Brain microvascular endothelial cell (primary cell): ENCODE results near the gene USP11.

Experiments used
- DNase-seq: peaks from one replicate; pipeline ENCODE4 v3.0.0-alpha.2; 2020
- H3K27ac ChIP-seq: fragments of 250-450 bp; sonication (Bioruptor Pico); 2 replicates; pipeline ENCODE4 v1.5.1; 2020; ENCODE audit warnings: mild to moderate bottlenecking, moderate library complexity
- H3K27me3 ChIP-seq: fragments of 250-450 bp; sonication (Bioruptor Pico); replicated peaks from 2 replicates; pipeline ENCODE4 v1.5.1; 2020; ENCODE audit warnings: mild to moderate bottlenecking
- H3K36me3 ChIP-seq: fragments of 250-450 bp; sonication (Bioruptor Pico); replicated peaks from 2 replicates; pipeline ENCODE4 v1.5.1; 2020; ENCODE audit warnings: mild to moderate bottlenecking
- H3K4me3 ChIP-seq: 2 replicates; pipeline ENCODE4 v1.5.1; 2011; ENCODE audit warnings: low read depth, mild to moderate bottlenecking, control low read depth, low read length, moderate library complexity
- CTCF ChIP-seq: IDR thresholded peaks from 2 replicates; pipeline ENCODE4 v1.5.1; 2011; ENCODE audit warnings: low read depth, mild to moderate bottlenecking, moderate library complexity, low read length, control low read depth, inconsistent platforms; ENCODE audit errors: missing control alignments
- in situ Hi-C: cut with HindIII; loops from 2 replicates; pipeline ENCODE4 v1.10.0; 2017; ENCODE audit warnings: low sequenced_read_pairs, low pct_ligation_motif_present

Gene USP11

GRCh38 chrX:47266643-47267042 is 33.8 kb downstream of the USP11 start:
- no peak for DNase-seq
- Histone ChIP-seq H3K27ac (no peak overlapping the region), H3K27me3 (no peaks in the 10 kb centered on the region), H3K4me3 (no peak overlapping the region), H3K36me3 (no peaks in the 10 kb centered on the region)
- in situ Hi-C loops, result no loop called here
- no peak for TF ChIP-seq CTCF

GRCh38 chrX:47272013-47272408 is 39.2 kb downstream of the USP11 start:
- no peaks in the 10 kb centered on the region for H3K27me3 ChIP-seq
- no peak for DNase-seq
- TF ChIP-seq CTCF, result no peak
- H3K4me3 ChIP-seq, result no peak overlapping the region
- in situ Hi-C loops, result no loop called here
- no peak overlapping the region for H3K27ac ChIP-seq
- no peaks in the 10 kb centered on the region for H3K36me3 ChIP-seq

- in situ Hi-C loops, result no loop called here
- no peak for DNase-seq
- Histone ChIP-seq H3K27me3 (no peaks in the 10 kb centered on the region), H3K4me3 (no peak overlapping the region), H3K27ac (no peak overlapping the region), H3K36me3 (no peaks in the 10 kb centered on the region)
- no peak for TF ChIP-seq CTCF
Measured at GRCh38 chrX:47273011-47273730, 40.4 kb downstream of the USP11 start.

GRCh38 chrX:47278691-47279090 is 45.9 kb downstream of the USP11 start:
- H3K27me3 ChIP-seq, result no peaks in the 10 kb centered on the region
- H3K36me3 ChIP-seq, result no peaks in the 10 kb centered on the region
- peak; percentile 14 for DNase-seq
- no peak overlapping the region for H3K4me3 ChIP-seq
- no peak for TF ChIP-seq CTCF
- H3K27ac ChIP-seq, result no peak overlapping the region
- in situ Hi-C loops, result no loop called here

GRCh38 chrX:47283015-47283771 is 50.4 kb downstream of the USP11 start:
- Histone ChIP-seq H3K27me3 (no peaks in the 10 kb centered on the region), H3K36me3 (no peaks in the 10 kb centered on the region), H3K4me3 (peak overlapping the region; percentile 0), H3K27ac (no peak overlapping the region)
- in situ Hi-C loops, result no loop called here
- TF ChIP-seq CTCF, result no peak
- DNase-seq, result peak; percentile 65
